H1 (cell line): ENCODE measurements around the gene SLC43A2.

ENCODE experiments used
- CHD2 ChIP-seq: IDR thresholded peaks from 2 replicates; pipeline ENCODE4 v1.6.1; 2012; ENCODE audit warnings: low read length, improper control_type of control experiment
- CTCF ChIP-seq, 3 experiments: IDR thresholded peaks; 1 replicate in 2 of 3; 2 replicates in 1 of 3; pipeline versions ENCODE4 v1.5.1 to v1.6.1; 2011; ENCODE audit warnings: low read length in 3 of 3, mild to moderate bottlenecking in 3 of 3, inconsistent platforms in 2 of 3, low read depth in 1 of 3, moderate library complexity in 1 of 3; ENCODE audit not compliant: insufficient read depth in 1 of 3; ENCODE audit errors: control extremely low read depth in 1 of 3
- EZH2 ChIP-seq: fragments of 200-600 bp; sonication (generic); IDR thresholded peaks from 2 replicates; pipeline ENCODE4 v1.7.1; 2012; ENCODE audit warnings: low read depth, mild to moderate bottlenecking, moderate library complexity, low read length, inconsistent platforms; ENCODE audit not compliant: severe bottlenecking
- GABPA ChIP-seq: IDR thresholded peaks from 2 replicates; pipeline ENCODE4 v1.6.1; 2011; ENCODE audit warnings: mild to moderate bottlenecking, low read length, moderate library complexity, borderline replicate concordance; ENCODE audit not compliant: insufficient read depth
- POLR2A ChIP-seq, 2 experiments: IDR thresholded peaks; 1 replicate in 1 of 2; 2 replicates in 1 of 2; pipeline ENCODE4 v1.6.1; 2011; ENCODE audit warnings: low read depth in 2 of 2, low read length in 2 of 2, mild to moderate bottlenecking in 2 of 2; ENCODE audit errors: control extremely low read depth in 1 of 2
- RAD21 ChIP-seq, 2 experiments: IDR thresholded peaks in 1 of 2; conservative IDR thresholded peaks in 1 of 2; 2 replicates each; pipeline ENCODE4 v1.6.1; 2011; ENCODE audit warnings: low read depth in 2 of 2, low read length in 2 of 2, improper control_type of control experiment in 1 of 2, inconsistent platforms in 1 of 2, mild to moderate bottlenecking in 1 of 2, moderate library complexity in 1 of 2
- SUZ12 ChIP-seq: fragments of 200-600 bp; sonication (generic); IDR thresholded peaks from 2 replicates; pipeline ENCODE4 v1.6.1; 2012; ENCODE audit warnings: mild to moderate bottlenecking, inconsistent platforms, low read length, moderate library complexity, mixed read lengths
- TAF1 ChIP-seq: IDR thresholded peaks from 2 replicates; pipeline ENCODE4 v1.6.1; 2011; ENCODE audit warnings: mild to moderate bottlenecking, low read depth, low read length
- ZNF274 ChIP-seq: IDR thresholded peaks from 2 replicates; pipeline ENCODE4 v1.7.0; 2012; ENCODE audit warnings: low read length, borderline replicate concordance; ENCODE audit errors: extremely low read depth

- no peak for TF ChIP-seq EZH2
- TF ChIP-seq CTCF (IDR thresholded peaks at IDR 0.05; ENCODE audit: control extremely low read depth in 1 of 3, insufficient read depth in 1 of 3, low read depth in 1 of 3, low read length in 3 of 3) = no peak
- TF ChIP-seq RAD21 (IDR thresholded peaks at IDR 0.05 in 1 of 2, conservative IDR thresholded peaks at IDR 0.05 in 1 of 2; ENCODE audit: low read depth in 2 of 2, low read length in 2 of 2) = no peak
- TF ChIP-seq TAF1 = no peak
- TF ChIP-seq GABPA = no peak
- TF ChIP-seq POLR2A (IDR thresholded peaks at IDR 0.05; ENCODE audit: control extremely low read depth in 1 of 2, low read depth in 2 of 2, low read length in 2 of 2) = no peak
- no peak for TF ChIP-seq SUZ12
- no peak for TF ChIP-seq ZNF274
- TF ChIP-seq CHD2 = no peak
Measured at GRCh38 chr17:1522626-1523025, 106.0 kb downstream of the SLC43A2 start.
